Head of caudate nucleus (tissue), 42 donors: ENCODE data around the gene INSRR.

Source experiments
- DNase-seq, 42 donors: peaks; one replicate each; pipeline versions ENCODE4 v3.0.0 to v3.0.0-alpha.2; 2020 to 2021; ENCODE audit warnings: mixed read lengths in 7 of 42
- intact Hi-C: fragments of 100-400 bp; cut with DNase I; formaldehyde crosslinking; loops from one replicate; pipeline ENCODE4 v1.15.0; 2022

INSRR gene

GRCh38 chr1:156879876-156880275, 21.0 kb upstream of the INSRR start:
- DNase-seq: no peak
- intact Hi-C loops: no loop called here

- DNase-seq: no peak
- intact Hi-C loops: no loop called here
Measured at GRCh38 chr1:156877433-156878170, 18.7 kb upstream of the INSRR start.

- intact Hi-C loops: no loop called here
- DNase-seq: no peak
Measured at GRCh38 chr1:156876281-156876680, 17.4 kb upstream of the INSRR start.

- intact Hi-C loops: no loop called here
- DNase-seq: no peak
Measured at GRCh38 chr1:156875341-156875615, 16.4 kb upstream of the INSRR start.

GRCh38 chr1:156874572-156875340, 15.8 kb upstream of the INSRR start:
- DNase-seq: no peak
- intact Hi-C loops: no loop called here

GRCh38 chr1:156874142-156874541, 15.2 kb upstream of the INSRR start:
- intact Hi-C loops: no loop called here

GRCh38 chr1:156873659-156874058, 14.7 kb upstream of the INSRR start:
- DNase-seq: no peak
- intact Hi-C loops: no loop called here

More at GRCh38 chr1:156874142-156874541, 15.2 kb upstream of the INSRR start:
- no peak for DNase-seq

GRCh38 chr1:156869455-156869854, 10.5 kb upstream of the INSRR start:
- intact Hi-C loops: loop anchor here (10.0 kb wide), 1 partner anchor 75 kb away; no protein-coding TSS in a partner anchor
- DNase-seq: no peak

GRCh38 chr1:156868341-156868740, 9.4 kb upstream of the INSRR start:
- intact Hi-C loops: loop anchor here (10.0 kb wide), 1 partner anchor 74 kb away; no protein-coding TSS in a partner anchor
- no peak for DNase-seq

GRCh38 chr1:156866249-156866909, 7.5 kb upstream of the INSRR start:
- intact Hi-C loops: loop anchor here (10.0 kb wide), 1 partner anchor 72 kb away; no protein-coding TSS in a partner anchor
- DNase-seq: no peak

GRCh38 chr1:156865865-156866248, 6.9 kb upstream of the INSRR start:
- intact Hi-C loops: loop anchor here (10.0 kb wide), 1 partner anchor 71 kb away; no protein-coding TSS in a partner anchor
- DNase-seq: no peak

GRCh38 chr1:156865258-156865657, 6.3 kb upstream of the INSRR start:
- DNase-seq: no peak
- intact Hi-C loops: loop anchor here (10.0 kb wide), 1 partner anchor 70 kb away; no protein-coding TSS in a partner anchor

GRCh38 chr1:156864796-156865195, 5.9 kb upstream of the INSRR start:
- DNase-seq: no peak
- intact Hi-C loops: loop anchor here (10.0 kb wide), 1 partner anchor 70 kb away; no protein-coding TSS in a partner anchor

- intact Hi-C loops: loop anchor here (10.0 kb wide), 1 partner anchor 69 kb away; no protein-coding TSS in a partner anchor
- DNase-seq: no peak
Measured at GRCh38 chr1:156863631-156864030, 4.7 kb upstream of the INSRR start.

- DNase-seq: no peak
- intact Hi-C loops: loop anchor here (10.0 kb wide), 1 partner anchor 68 kb away; no protein-coding TSS in a partner anchor
Measured at GRCh38 chr1:156862997-156863599, 4.2 kb upstream of the INSRR start.

- intact Hi-C loops: loop anchor here (10.0 kb wide), 1 partner anchor 68 kb away; no protein-coding TSS in a partner anchor
- DNase-seq: no peak
Measured at GRCh38 chr1:156862584-156862983, 3.7 kb upstream of the INSRR start.

GRCh38 chr1:156860628-156861423, 1.9 kb upstream of the INSRR start, which contains the start of gene NTRK1:
NTRK1 (plus strand) TSS chr1:156860865; CDS start chr1:156860935, 70 bp downstream.
- intact Hi-C loops: loop anchor here (10.0 kb wide), 1 partner anchor 66 kb away; no protein-coding TSS in a partner anchor
- DNase-seq: peak in 39 of 42 donors; percentile 11 to 72 (median 41)

- intact Hi-C loops: loop anchor here (10.0 kb wide), 1 partner anchor 65 kb away; no protein-coding TSS in a partner anchor
- peak in 40 of 42 donors; percentile 14 to 81 (median 57) for DNase-seq
Measured at GRCh38 chr1:156860113-156860627, 1.3 kb upstream of the INSRR start.
